H1 (cell line): ENCODE measurements around the gene MCF2L. TPM values are rescaled to one million over a fixed set of nuclear protein-coding genes. Genes with fewer than 3 reads are reported as not detected.

Source experiments
- CTCF ChIA-PET: fragments of 300-600 bp; sonication (Branson Sonifier 250); formaldehyde crosslinking; loops from one replicate; lab custom pipeline; 2021; ENCODE audit not compliant: partially characterized antibody; lab: Charles Lee
- POLR2A ChIA-PET: fragments of 300-600 bp; sonication (Branson Sonifier 250); formaldehyde crosslinking; loops from one replicate; lab custom pipeline; 2021; ENCODE audit warnings: inconsistent platforms; ENCODE audit not compliant: partially characterized antibody; lab: Charles Lee
- DNase-seq, 2 experiments: peaks; one replicate each; pipeline versions ENCODE4 v3.0.0 to v3.0.0-alpha.2; 2010 to 2022; ENCODE audit warnings: low spot score in 2 of 2, low read depth in 1 of 2, mixed read lengths in 1 of 2
- FAIRE-seq: peaks from 2 replicates; lab custom pipeline; 2011; peaks lifted over from hg19 to GRCh38; lab: Jason Lieb, UNC
- H2AFZ ChIP-seq: 2 replicates; pipeline ENCODE4 v1.8.1; 2012; ENCODE audit warnings: low read length, inconsistent platforms
- H2AK5ac ChIP-seq: 2 replicates; pipeline ENCODE4 v1.6.1; 2013; ENCODE audit warnings: low read depth, low read length
- H2BK120ac ChIP-seq: replicated peaks from 2 replicates; pipeline ENCODE3; 2013; ENCODE audit warnings: low read depth, low read length, inconsistent platforms
- H2BK12ac ChIP-seq: 2 replicates; pipeline ENCODE4 v1.6.1; 2013; ENCODE audit warnings: low read depth, low read length
- H2BK15ac ChIP-seq: 2 replicates; pipeline ENCODE4 v1.6.1; 2013; ENCODE audit warnings: low read length
- H2BK20ac ChIP-seq: 2 replicates; pipeline ENCODE4 v1.6.1; 2013; ENCODE audit warnings: low read length
- H2BK5ac ChIP-seq: 2 replicates; pipeline ENCODE4 v1.6.1; 2013; ENCODE audit warnings: low read depth, low read length
- H3K14ac ChIP-seq: 2 replicates; pipeline ENCODE4 v1.6.1; 2013; ENCODE audit warnings: inconsistent platforms; ENCODE audit not compliant: insufficient read length
- H3K18ac ChIP-seq: 2 replicates; pipeline ENCODE4 v1.6.1; 2013; ENCODE audit warnings: low read length; ENCODE audit errors: extremely low read depth
- H3K23ac ChIP-seq: 2 replicates; pipeline ENCODE4 v1.6.1; 2013; ENCODE audit warnings: inconsistent platforms; ENCODE audit not compliant: insufficient read length
- H3K23me2 ChIP-seq: 2 replicates; pipeline ENCODE4 v1.6.1; 2013; ENCODE audit warnings: low read depth, low read length
- H3K27ac ChIP-seq: 2 replicates; pipeline ENCODE4 v1.6.1; 2011; ENCODE audit warnings: low read depth, low read length, inconsistent platforms
- H3K27me3 ChIP-seq, 4 experiments: replicated peaks in 1 of 4; 1 replicate in 1 of 4; 2 replicates in 3 of 4; pipeline versions ENCODE4 v1.6.1 to v1.8.1; 2011 to 2013; ENCODE audit warnings: low read length in 3 of 4, mild to moderate bottlenecking in 3 of 4, inconsistent platforms in 2 of 4, mixed read lengths in 2 of 4, moderate library complexity in 1 of 4; ENCODE audit not compliant: control insufficient read depth in 3 of 4, insufficient read depth in 3 of 4; ENCODE audit errors: extremely low read depth in 1 of 4
- H3K36me3 ChIP-seq, 4 experiments: 2 replicates each; pipeline versions ENCODE4 v1.6.1 to v1.8.1; 2011 to 2013; ENCODE audit warnings: mild to moderate bottlenecking in 4 of 4, low read length in 3 of 4, moderate library complexity in 2 of 4, control low read depth in 1 of 4, inconsistent platforms in 1 of 4; ENCODE audit not compliant: insufficient read depth in 4 of 4, control insufficient read depth in 2 of 4
- H3K4ac ChIP-seq: replicated peaks from 2 replicates; pipeline ENCODE3; 2013; ENCODE audit warnings: low read length, low read depth, mixed read lengths, inconsistent platforms; ENCODE audit not compliant: insufficient read length
- H3K4me1 ChIP-seq, 4 experiments: replicated peaks in 1 of 4; 1 replicate in 1 of 4; 2 replicates in 3 of 4; pipeline versions ENCODE4 v1.6.1 to v1.8.1; 2011 to 2013; ENCODE audit warnings: low read length in 3 of 4, inconsistent platforms in 2 of 4, mixed read lengths in 1 of 4; ENCODE audit not compliant: insufficient read depth in 4 of 4, control insufficient read depth in 3 of 4
- H3K4me2 ChIP-seq, 2 experiments: 2 replicates each; pipeline versions ENCODE4 v1.6.1 to v1.8.1; 2011 to 2013; ENCODE audit warnings: low read depth in 2 of 2, low read length in 2 of 2, control low read depth in 1 of 2, inconsistent platforms in 1 of 2, mild to moderate bottlenecking in 1 of 2; ENCODE audit not compliant: insufficient read depth in 1 of 2
- H3K4me3 ChIP-seq, 4 experiments: fragments of 200-600, 300-600 bp in 1 of 4; sonication (generic), shearing (Covaris generic), sonication (Bioruptor Twin) in 1 of 4; 2 replicates each; pipeline versions ENCODE4 v1.5.1 to v1.8.1; 2011 to 2016; ENCODE audit warnings: low read length in 4 of 4, low read depth in 3 of 4, control low read depth in 2 of 4, inconsistent platforms in 2 of 4, mild to moderate bottlenecking in 2 of 4, mixed read lengths in 1 of 4, moderate library complexity in 1 of 4; ENCODE audit not compliant: insufficient read depth in 2 of 4; ENCODE audit errors: extremely low read depth in 1 of 4
- H3K56ac ChIP-seq: replicated peaks from 2 replicates; pipeline ENCODE3; 2013; ENCODE audit warnings: low read depth, mild to moderate bottlenecking, mixed read lengths, low read length, inconsistent platforms; ENCODE audit not compliant: insufficient read length
- H3K79me1 ChIP-seq: 2 replicates; pipeline ENCODE4 v1.6.1; 2013; ENCODE audit warnings: low read depth, low read length, control low read depth
- H3K79me2 ChIP-seq, 2 experiments: 2 replicates each; pipeline versions ENCODE4 v1.6.1 to v1.8.1; 2012 to 2013; ENCODE audit warnings: low read length in 2 of 2, mild to moderate bottlenecking in 2 of 2, inconsistent platforms in 1 of 2; ENCODE audit not compliant: insufficient read depth in 2 of 2, control insufficient read depth in 1 of 2
- H3K9ac ChIP-seq, 4 experiments: replicated peaks in 1 of 4; 1 replicate in 1 of 4; 2 replicates in 3 of 4; pipeline versions ENCODE4 v1.6.1 to v1.8.1; 2011 to 2013; ENCODE audit warnings: low read depth in 3 of 4, low read length in 3 of 4, control low read depth in 2 of 4, mild to moderate bottlenecking in 2 of 4, moderate library complexity in 2 of 4, inconsistent platforms in 1 of 4; ENCODE audit errors: extremely low read depth in 1 of 4
- H3K9me3 ChIP-seq, 2 experiments: 2 replicates each; pipeline versions ENCODE4 v1.6.1 to v1.8.1; 2012 to 2013; ENCODE audit warnings: mild to moderate bottlenecking in 2 of 2, moderate library complexity in 2 of 2, control low read depth in 1 of 2, inconsistent platforms in 1 of 2, low read depth in 1 of 2, low read length in 1 of 2, mixed read lengths in 1 of 2; ENCODE audit not compliant: insufficient read depth in 2 of 2
- H4K20me1 ChIP-seq, 2 experiments: replicated peaks in 1 of 2; 2 replicates each; pipeline versions ENCODE3 to v1.8.1; 2011 to 2013; ENCODE audit warnings: inconsistent platforms in 2 of 2, low read length in 2 of 2, mild to moderate bottlenecking in 1 of 2; ENCODE audit not compliant: insufficient read depth in 2 of 2, control insufficient read depth in 1 of 2
- H4K5ac ChIP-seq: 2 replicates; pipeline ENCODE4 v1.6.1; 2013; ENCODE audit warnings: low read length, low read depth, mixed read lengths, inconsistent platforms; ENCODE audit not compliant: insufficient read length
- H4K8ac ChIP-seq: 2 replicates; pipeline ENCODE4 v1.8.0; 2013; ENCODE audit warnings: mild to moderate bottlenecking, moderate library complexity, low read length, inconsistent platforms; ENCODE audit not compliant: insufficient read depth; ENCODE audit errors: extremely low read depth
- H4K91ac ChIP-seq: replicated peaks from 2 replicates; pipeline ENCODE3; 2013; ENCODE audit warnings: low read length, mixed read lengths, inconsistent platforms; ENCODE audit not compliant: insufficient read length
- EZH2 ChIP-seq: fragments of 200-600 bp; sonication (generic); IDR thresholded peaks from 2 replicates; pipeline ENCODE4 v1.7.1; 2012; ENCODE audit warnings: low read depth, mild to moderate bottlenecking, moderate library complexity, low read length, inconsistent platforms; ENCODE audit not compliant: severe bottlenecking
- HDAC2 ChIP-seq, 2 experiments: fragments of 300-600 bp in 1 of 2; sonication (generic) in 1 of 2; IDR thresholded peaks; 2 replicates each; pipeline ENCODE4 v1.6.1; 2011 to 2012; ENCODE audit warnings: low read depth in 2 of 2, low read length in 2 of 2, mild to moderate bottlenecking in 2 of 2, moderate library complexity in 2 of 2, borderline replicate concordance in 1 of 2, inconsistent platforms in 1 of 2
- SIRT6 ChIP-seq: IDR thresholded peaks from one replicate; pipeline ENCODE4 v1.7.1; 2012; ENCODE audit warnings: low read length, inconsistent platforms
- TAF1 ChIP-seq: IDR thresholded peaks from 2 replicates; pipeline ENCODE4 v1.6.1; 2011; ENCODE audit warnings: mild to moderate bottlenecking, low read depth, low read length
- TAF7 ChIP-seq: optimal IDR thresholded peaks from 2 replicates; pipeline ENCODE3; 2011; ENCODE audit warnings: low read depth, mild to moderate bottlenecking, inconsistent platforms, low read length, moderate library complexity, borderline replicate concordance
- WGBS, 2 experiments: shearing (Covaris generic) in 1 of 2; methylation state at CpG; one replicate each; pipeline versions ENCODE4 v1.1.6 to v1.1.7; 2013 to 2015; ENCODE audit warnings: low lambda C conversion rate in 2 of 2, mixed read lengths in 2 of 2, inconsistent platforms in 1 of 2, low coverage in 1 of 2, missing lambda C conversion rate in 1 of 2; ENCODE audit not compliant: insufficient replicate concordance in 2 of 2, insufficient coverage in 1 of 2, insufficient read length in 1 of 2; ENCODE audit errors: extremely low coverage in 1 of 2, missing lambda C conversion rate in 1 of 2; 5-methylcytosine and 5-hydroxymethylcytosine counted together
- polyA plus RNA-seq, 7 experiments: library from polyadenylated mRNA; depleted of rRNA in 3 of 7; stranded (reverse) in 5 of 7; unstranded in 2 of 7; fragments of >200 nt in 5 of 7; fragments of 200-250 nt in 2 of 7; gene quantifications; 1 replicate in 5 of 7; 2 replicates in 1 of 7; 4 replicates in 1 of 7; pipeline versions ENCODE4 v1.2.1 to v1.2.3, GENCODE V29; 2011 to 2013; ENCODE audit warnings: missing spikeins in 2 of 7, mixed read lengths in 2 of 7
- total RNA-seq: library from RNA; stranded (reverse); fragmentation: NEBNext Ultra II Directional; extraction: Animal tissue kit (Norgen Biotek cat#: 25700); gene quantifications from 2 replicates; pipeline ENCODE4 v1.2.1, GENCODE V29; 2021

Gene MCF2L
- total and polyA plus RNA-seq, 2 of the 8 experiments (the other 6 are each of a cell fraction or from before 2014, with no cell fraction given), result 10.1 to 24.4 TPM

DNA sequence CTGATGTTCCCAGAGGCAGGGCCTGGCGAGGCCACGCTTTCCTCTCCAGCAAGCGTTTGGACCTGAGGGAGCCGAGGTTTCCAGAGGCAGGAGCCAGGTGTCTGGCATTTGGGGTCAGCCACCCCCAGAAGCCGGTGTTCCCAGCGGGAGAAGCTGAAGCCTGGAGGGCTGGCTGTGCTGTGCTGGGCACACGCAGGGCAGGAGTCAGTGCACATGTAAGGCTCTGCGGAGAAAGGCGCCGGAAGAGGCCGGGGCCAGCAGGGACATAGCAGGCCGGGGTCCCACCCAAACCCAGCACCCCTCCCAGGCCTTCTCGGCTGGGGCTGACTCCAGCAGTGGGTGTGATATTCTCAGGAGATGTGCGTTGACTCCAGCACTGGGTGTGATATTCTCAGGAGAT lies 31.6 kb downstream of the MCF2L start:
- H3K14ac ChIP-seq, result no peak overlapping the region
- H3K27ac ChIP-seq, result no peak overlapping the region
- FAIRE-seq (no peak), DNase-seq (no peak)
- no peak overlapping the region for H3K4me3 ChIP-seq
- no peak overlapping the region for H2BK5ac ChIP-seq
- H2BK120ac ChIP-seq, result no peak overlapping the region
- 93% methylated on average over 14 of the region's 14 CpGs; no CpG with 5 or more reads in 1 of the 2 experiments for WGBS, 2 experiments
- TF ChIP-seq EZH2, result no peak
- TF ChIP-seq HDAC2 (IDR thresholded peaks at IDR 0.05; ENCODE audit: borderline replicate concordance in 1 of 2, low read depth in 2 of 2, low read length in 2 of 2), result no peak
- no peak for TF ChIP-seq SIRT6
- TF ChIP-seq TAF7, result no peak
- no peak for TF ChIP-seq TAF1
- no peak overlapping the region for H3K23ac ChIP-seq
- H3K4me1 ChIP-seq, result peaks cover 0 to 4% (median 1%) of the 10 kb centered on the region in 4 experiments; a peak in 1 of 7 replicates
- H3K4me2 ChIP-seq, result no peak overlapping the region
- no peak overlapping the region for H3K4ac ChIP-seq
- no peak overlapping the region for H2AK5ac ChIP-seq
- H3K79me2 ChIP-seq, result no peaks in the 10 kb centered on the region; a peak in 1 of 4 replicates
- 0 out of 2 replicates have a peak overlapping the region, but pooled peaks have one; percentile 9 for H2BK12ac ChIP-seq
- POLR2A ChIA-PET, result interaction anchor here (0.5 to 1.1 kb wide), 3 partner anchors 8 to 83 kb away, joined by 3 read pairs; no protein-coding TSS in a partner anchor
- no peaks in the 10 kb centered on the region for H3K27me3 ChIP-seq
- no peak overlapping the region for H2BK15ac ChIP-seq
- no peak overlapping the region for H4K5ac ChIP-seq
- H4K20me1 ChIP-seq, result peaks cover 0 to 8% of the 10 kb centered on the region in 2 experiments
- H3K36me3 ChIP-seq, result no peaks in the 10 kb centered on the region
- H3K23me2 ChIP-seq, result no peaks in the 10 kb centered on the region
- H3K79me1 ChIP-seq, result peaks cover 6% of the 10 kb centered on the region; the same call in 1 of the 2 replicates
- no peaks in the 10 kb centered on the region for H3K9me3 ChIP-seq
- H3K9ac ChIP-seq, result no peak overlapping the region
- H2AFZ ChIP-seq, result no peak overlapping the region
- no peak overlapping the region for H3K18ac ChIP-seq
- CTCF ChIA-PET, result interaction anchor here (0.7 to 2.3 kb wide), 15 partner anchors 10 to 102 kb away, joined by 3 to 15 read pairs (median 5); partner anchors contain the start of gene MCF2L
- H4K91ac ChIP-seq, result no peak overlapping the region
- no peak overlapping the region for H2BK20ac ChIP-seq
- no peak overlapping the region for H3K56ac ChIP-seq
- H4K8ac ChIP-seq, result peak overlapping the region; percentile 43; the same call in 1 of the 2 replicates
